Measurements from ENCODE around the gene ZNF74.

ZNF74 gene

DNA sequence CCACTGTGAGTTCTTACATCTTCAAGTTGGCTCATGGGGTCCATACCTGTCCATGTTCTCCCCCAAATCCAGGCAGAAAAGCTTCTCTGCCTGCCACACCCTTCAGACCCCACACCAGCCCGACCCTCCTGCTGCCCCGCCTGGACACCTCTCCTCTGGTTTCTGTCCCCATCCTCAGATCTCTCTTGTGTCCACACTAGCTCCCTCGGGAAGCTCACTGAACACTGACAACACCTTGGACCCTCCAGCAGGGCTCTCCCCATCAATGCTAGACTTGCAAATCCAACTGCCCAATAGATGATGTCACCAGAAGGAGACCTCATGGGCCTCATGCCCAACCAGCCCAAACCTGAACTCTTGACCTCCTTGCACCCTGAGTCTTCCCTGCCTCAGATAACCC, 40.8 kb downstream of the ZNF74 start:
- H3K27ac ChIP-seq: no peak overlapping the region
- no peak overlapping the region for H3K4me3 ChIP-seq (ENCODE audit: low read depth in 1 of 2, low read length in 1 of 2)
- H3K27me3 ChIP-seq: peaks cover 100% of the 10 kb centered on the region
- TF ChIP-seq, protein P1, sequence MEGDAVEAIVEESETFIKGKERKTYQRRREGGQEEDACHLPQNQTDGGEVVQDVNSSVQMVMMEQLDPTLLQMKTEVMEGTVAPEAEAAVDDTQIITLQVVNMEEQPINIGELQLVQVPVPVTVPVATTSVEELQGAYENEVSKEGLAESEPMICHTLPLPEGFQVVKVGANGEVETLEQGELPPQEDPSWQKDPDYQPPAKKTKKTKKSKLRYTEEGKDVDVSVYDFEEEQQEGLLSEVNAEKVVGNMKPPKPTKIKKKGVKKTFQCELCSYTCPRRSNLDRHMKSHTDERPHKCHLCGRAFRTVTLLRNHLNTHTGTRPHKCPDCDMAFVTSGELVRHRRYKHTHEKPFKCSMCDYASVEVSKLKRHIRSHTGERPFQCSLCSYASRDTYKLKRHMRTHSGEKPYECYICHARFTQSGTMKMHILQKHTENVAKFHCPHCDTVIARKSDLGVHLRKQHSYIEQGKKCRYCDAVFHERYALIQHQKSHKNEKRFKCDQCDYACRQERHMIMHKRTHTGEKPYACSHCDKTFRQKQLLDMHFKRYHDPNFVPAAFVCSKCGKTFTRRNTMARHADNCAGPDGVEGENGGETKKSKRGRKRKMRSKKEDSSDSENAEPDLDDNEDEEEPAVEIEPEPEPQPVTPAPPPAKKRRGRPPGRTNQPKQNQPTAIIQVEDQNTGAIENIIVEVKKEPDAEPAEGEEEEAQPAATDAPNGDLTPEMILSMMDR (IDR thresholded peaks at IDR 0.05): no peak
- no peaks in the 10 kb centered on the region for H3K9me3 ChIP-seq
- peaks cover 19 to 36% of the 10 kb centered on the region in 2 experiments for H3K4me1 ChIP-seq (ENCODE audit: control insufficient read depth in 1 of 2, insufficient read depth in 1 of 2, low read depth in 1 of 2, low read length in 1 of 2)
- H3K36me3 ChIP-seq: peaks cover 3% of the 10 kb centered on the region

DNA sequence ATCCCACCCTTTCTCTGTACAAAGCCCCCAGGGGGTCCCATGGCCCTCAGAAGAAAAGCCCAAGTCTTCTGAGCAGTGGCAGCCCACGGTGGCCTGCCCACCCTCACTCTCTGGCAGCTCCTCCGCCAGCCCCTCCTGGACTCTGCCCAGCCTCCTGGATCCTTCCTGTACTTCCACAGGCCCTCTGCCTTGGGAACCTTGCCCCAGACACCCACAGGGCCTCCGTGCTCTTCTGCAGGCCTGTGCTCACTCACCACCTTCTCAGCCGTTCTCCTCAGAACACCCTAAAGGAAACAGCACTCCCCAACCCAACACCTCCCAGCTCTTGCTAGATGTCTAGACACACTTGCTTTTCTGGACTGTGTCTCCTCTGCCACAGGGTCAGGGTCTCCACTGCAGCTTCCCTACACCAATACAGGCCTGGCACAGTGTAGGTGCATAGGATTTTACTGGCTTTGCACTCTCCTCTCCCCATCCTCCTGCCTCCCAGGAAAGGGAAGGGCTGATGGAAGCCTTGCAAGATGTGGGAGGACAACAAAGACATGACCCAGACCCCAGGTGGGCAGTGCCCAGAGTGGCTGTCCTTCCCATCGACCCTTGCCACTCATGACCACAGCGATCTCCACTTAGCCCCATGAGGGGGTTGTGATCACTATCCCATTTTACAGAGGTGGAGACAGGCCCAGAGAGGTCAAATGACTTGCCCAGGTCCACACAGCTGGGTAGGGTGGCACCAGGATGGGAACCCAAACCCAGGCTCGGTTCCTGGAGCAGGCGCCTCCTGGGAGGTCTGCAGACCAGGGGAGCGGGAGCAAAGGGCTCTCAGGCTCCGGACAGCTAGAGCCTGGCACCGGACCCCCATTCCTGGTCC, 41.7 kb downstream of the ZNF74 start:
- TF ChIP-seq, protein P1 (IDR thresholded peaks at IDR 0.05): no peak
- Histone ChIP-seq H3K4me3 (ENCODE audit: low read depth in 1 of 2, low read length in 1 of 2) (no peak overlapping the region), H3K27me3 (peaks cover 99% of the 10 kb centered on the region), H3K27ac (no peak overlapping the region), H3K9me3 (no peaks in the 10 kb centered on the region), H3K4me1 (ENCODE audit: control insufficient read depth in 1 of 2, insufficient read depth in 1 of 2, low read depth in 1 of 2, low read length in 1 of 2) (peaks cover 10 to 27% of the 10 kb centered on the region in 2 experiments), H3K36me3 (peaks cover 12% of the 10 kb centered on the region)

- Histone ChIP-seq H3K27ac (no peak overlapping the region), H3K27me3 (peaks cover 93% of the 10 kb centered on the region), H3K4me1 (ENCODE audit: control insufficient read depth in 1 of 2, insufficient read depth in 1 of 2, low read depth in 1 of 2, low read length in 1 of 2) (peaks cover 4 to 21% of the 10 kb centered on the region in 2 experiments), H3K36me3 (peaks cover 18% of the 10 kb centered on the region), H3K4me3 (ENCODE audit: low read depth in 1 of 2, low read length in 1 of 2) (no peak overlapping the region), H3K9me3 (no peaks in the 10 kb centered on the region)
- TF ChIP-seq, protein P1 (IDR thresholded peaks at IDR 0.05): no peak
Measured at GRCh38 chr22:20436307-20436767, 42.4 kb downstream of the ZNF74 start.

DNA sequence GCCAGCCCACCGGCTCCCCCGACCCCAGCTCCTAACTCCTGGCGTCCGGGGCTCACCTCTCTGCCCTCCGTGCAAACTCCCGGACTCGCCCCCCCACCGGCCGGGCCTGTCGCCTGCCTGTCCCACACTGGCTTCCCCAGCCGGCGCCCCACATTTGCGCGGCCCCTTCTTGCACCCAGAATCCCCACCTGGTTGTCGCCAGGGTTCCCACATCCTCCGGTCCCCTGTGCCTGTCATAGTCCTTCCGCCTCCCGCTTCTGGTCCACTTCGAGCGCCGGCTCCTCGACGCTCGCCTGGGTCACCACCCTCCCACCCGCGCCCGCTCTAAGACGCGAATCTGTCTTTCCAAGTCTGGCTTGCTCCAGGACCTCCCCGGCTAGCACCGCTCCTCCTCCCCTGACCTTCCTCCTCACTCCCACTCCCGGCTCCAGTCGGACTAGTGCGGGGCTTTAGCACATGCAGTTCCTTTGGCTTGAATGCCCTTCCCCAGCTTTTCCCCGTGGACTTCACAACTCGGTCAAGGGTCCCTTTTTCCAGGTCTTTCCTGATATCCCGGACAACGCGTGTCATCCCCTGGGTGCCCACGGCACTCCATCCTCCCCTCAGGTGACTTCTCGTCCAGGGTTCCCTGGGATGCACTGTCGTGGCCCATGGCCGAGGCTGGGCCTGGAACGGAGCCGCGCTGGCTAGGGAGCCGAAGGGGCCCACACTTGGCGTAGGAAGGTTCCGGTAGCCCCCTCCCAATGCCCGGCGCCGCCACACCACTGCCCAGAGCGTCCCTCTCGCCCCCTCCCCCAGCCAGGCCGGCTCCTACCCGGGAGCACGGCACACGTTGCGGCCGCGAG, 43.0 kb downstream of the ZNF74 start:
- H3K9me3 ChIP-seq: no peaks in the 10 kb centered on the region
- H3K4me3 ChIP-seq (ENCODE audit: low read depth in 1 of 2, low read length in 1 of 2): no peak overlapping the region
- H3K27ac ChIP-seq: no peak overlapping the region
- TF ChIP-seq, protein P1 (IDR thresholded peaks at IDR 0.05): no peak
- peaks cover 86% of the 10 kb centered on the region for H3K27me3 ChIP-seq
- H3K4me1 ChIP-seq (ENCODE audit: control insufficient read depth in 1 of 2, insufficient read depth in 1 of 2, low read depth in 1 of 2, low read length in 1 of 2): peaks cover 2 to 16% of the 10 kb centered on the region in 2 experiments
- H3K36me3 ChIP-seq: peaks cover 25% of the 10 kb centered on the region

GRCh38 chr22:20437613-20438426, 43.9 kb downstream of the ZNF74 start, which contains the start of gene SCARF2:
Gene SCARF2 (minus strand): TSS chr22:20437825. CDS start chr22:20437754, 71 bp downstream.
- Histone ChIP-seq H3K36me3 (peaks cover 33% of the 10 kb centered on the region), H3K27me3 (peaks cover 78% of the 10 kb centered on the region), H3K4me1 (ENCODE audit: control insufficient read depth in 1 of 2, insufficient read depth in 1 of 2, low read depth in 1 of 2, low read length in 1 of 2) (peaks cover 2 to 16% of the 10 kb centered on the region in 2 experiments), H3K9me3 (no peaks in the 10 kb centered on the region), H3K4me3 (ENCODE audit: low read depth in 1 of 2, low read length in 1 of 2) (no peak within 1 kb of the TSS), H3K27ac (no peak within 1 kb of the TSS)
- TF ChIP-seq, protein P1 (IDR thresholded peaks at IDR 0.05): no peak
